Left renal pelvis (tissue), 4 donors: ENCODE measurements around the gene GRXCR1. TPM values are rescaled to one million over a fixed set of nuclear protein-coding genes. Genes with fewer than 3 reads are reported as not detected.

ENCODE experiments used
- DNase-seq, 4 donors: peaks; one replicate each; pipeline ENCODE4 v3.0.0-alpha.2; 2013; ENCODE audit warnings: low read depth in 4 of 4, low spot score in 3 of 4
- polyA plus RNA-seq, 4 donors: library from polyadenylated mRNA; unstranded; fragments of 120-200 nt; gene quantifications; one replicate each; pipeline ENCODE4 v1.2.1, GENCODE V29; 2013; ENCODE audit not compliant: insufficient read length in 4 of 4

The GRXCR1 gene
- polyA plus RNA-seq, 4 donors = not detected

GRCh38 chr4:42925921-42926320 is 33.4 kb downstream of the GRXCR1 start:
- DNase-seq = no peak

GRCh38 chr4:42927946-42928345 is 35.4 kb downstream of the GRXCR1 start:
- DNase-seq = no peak

GRCh38 chr4:42928582-42928981 is 36.1 kb downstream of the GRXCR1 start:
- no peak for DNase-seq

GRCh38 chr4:42942216-42942615 is 49.7 kb downstream of the GRXCR1 start:
- no peak for DNase-seq

GRCh38 chr4:42945874-42946273 is 53.4 kb downstream of the GRXCR1 start:
- no peak for DNase-seq

DNA sequence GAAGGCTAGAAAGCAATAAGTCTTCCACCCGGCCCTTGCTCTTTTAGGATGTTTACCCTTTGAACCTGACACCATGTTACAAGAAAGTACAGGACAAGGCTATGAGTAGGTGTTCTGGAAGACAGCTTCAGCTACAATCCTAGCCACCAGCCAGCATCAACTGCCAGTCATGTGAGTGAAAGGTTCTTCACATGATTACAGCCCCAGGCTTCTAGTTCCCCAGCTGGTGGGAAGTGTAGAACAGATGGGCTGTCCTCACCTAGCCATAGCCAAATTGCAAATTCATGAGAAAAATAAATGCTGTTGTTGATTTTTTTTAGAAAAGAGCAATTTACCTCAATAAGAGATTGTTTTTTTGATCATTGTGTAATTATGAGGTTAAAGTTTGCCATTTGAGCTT is 60.8 kb downstream of the GRXCR1 start:
- DNase-seq = no peak

DNA sequence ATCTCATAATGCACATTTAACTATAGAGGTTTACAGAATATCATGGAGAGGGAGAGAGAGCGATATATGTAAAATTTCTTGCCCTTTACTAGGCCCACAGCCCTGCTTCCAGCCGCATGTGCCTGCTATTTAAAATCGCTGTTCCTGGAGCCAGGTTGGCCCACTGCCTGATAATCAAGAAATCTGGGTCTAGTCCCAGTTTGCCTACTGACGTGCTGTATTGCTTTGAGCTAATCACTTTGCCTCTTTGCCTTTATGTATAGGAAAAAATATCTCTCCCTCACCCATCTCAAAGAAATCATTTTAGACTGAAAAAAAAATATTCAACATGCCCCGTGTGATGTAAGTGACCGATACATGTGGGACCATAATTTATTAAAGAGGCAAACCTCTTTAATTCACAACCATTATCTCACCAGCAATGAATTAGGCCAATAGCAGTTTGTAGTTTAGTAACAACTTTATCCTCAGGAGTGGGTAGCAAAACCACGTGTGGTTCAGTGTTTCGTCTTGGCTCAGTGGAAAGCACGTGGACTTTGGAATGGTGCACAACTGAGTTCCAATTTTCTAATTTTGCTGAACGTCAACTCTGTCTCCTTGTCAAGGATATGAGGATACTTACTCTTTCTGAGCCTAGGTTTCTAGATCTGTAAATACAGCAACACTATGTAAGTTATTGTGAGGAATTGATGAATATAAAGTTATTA is 62.6 kb downstream of the GRXCR1 start:
- DNase-seq = no peak

GRCh38 chr4:42955746-42956505 is 63.4 kb downstream of the GRXCR1 start:
- no peak for DNase-seq

DNA sequence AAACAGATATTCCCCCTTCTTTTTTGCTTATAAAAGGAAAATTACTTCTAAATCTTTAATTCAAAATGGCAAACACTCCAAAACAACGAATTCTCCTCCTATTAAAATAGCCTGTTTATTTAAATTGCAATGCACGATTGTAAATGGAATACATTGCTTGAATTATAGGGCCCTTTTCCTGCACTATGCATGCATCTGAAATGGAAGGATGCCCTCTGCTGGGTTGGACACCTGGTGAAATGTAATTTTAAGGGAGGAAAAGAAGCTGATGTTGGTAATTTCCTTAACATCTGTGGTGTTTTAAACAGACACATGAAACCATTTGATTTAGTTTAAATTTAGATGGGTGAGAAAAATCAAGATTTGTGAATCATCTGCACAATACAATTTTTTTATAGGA is 72.8 kb downstream of the GRXCR1 start:
- peak in 1 of 4 donors; percentile 6 for DNase-seq

- no peak for DNase-seq
Measured at GRCh38 chr4:42985976-42986375, 93.5 kb downstream of the GRXCR1 start.

- peak in 1 of 4 donors; percentile 11 for DNase-seq
Measured at GRCh38 chr4:42995343-42995944, 102.9 kb downstream of the GRXCR1 start.

DNA sequence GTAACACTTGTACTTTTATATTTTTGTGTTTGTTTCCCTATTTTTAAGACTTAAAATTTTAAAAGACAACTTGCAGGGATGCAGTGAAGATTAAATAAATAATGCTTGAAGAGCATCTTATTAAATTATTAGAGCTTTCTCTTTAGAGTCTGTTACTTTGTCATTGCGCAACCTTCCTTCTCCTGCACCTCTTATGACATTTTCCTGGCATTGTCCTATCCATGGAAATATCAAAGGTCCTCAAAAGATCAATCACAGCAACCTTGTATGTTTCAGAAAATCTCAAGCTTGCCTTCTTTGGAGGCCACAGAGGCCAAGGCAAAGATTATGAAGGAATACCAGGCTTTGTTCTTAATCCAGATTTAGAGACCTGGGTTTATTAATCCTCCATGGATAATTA is 116.3 kb downstream of the GRXCR1 start:
- DNase-seq = no peak

DNA sequence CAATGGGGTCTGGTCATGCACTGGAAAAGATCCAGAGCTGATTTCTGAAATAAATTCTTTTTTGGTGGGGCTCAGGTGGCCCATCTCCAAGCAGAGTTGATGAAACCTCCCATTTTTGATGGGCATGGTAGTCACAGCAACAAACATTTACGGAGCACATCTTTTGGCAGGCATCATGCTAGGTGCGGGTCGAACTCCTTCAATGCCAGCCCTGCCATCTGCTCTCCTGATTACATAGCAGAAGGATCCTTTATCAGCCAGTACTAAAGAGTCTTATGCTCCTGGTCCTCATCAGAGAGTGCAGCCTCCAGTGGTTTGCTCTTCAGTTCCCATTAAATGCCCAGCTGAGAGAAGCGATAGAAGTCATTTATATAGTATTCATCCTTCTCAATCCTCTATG is 121.7 kb downstream of the GRXCR1 start:
- DNase-seq = no peak

DNA sequence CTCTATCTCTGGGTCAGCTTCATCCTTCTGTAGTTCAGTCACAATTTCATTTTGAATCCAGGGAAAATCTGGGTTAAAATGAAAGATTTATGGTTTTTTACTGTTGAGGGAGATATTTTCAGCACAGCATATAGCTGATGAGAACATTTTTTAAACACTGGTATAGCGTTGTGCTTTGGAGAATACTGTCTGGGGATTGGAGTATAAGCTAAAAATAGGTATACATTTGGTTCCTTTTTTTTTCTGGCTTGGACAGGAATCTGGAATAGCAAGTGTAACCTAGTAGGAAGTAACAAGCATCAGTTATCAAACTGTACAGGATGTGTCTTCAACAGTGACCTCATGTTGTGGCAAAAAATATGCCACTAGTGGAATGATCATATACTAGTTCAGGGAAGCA is 149.1 kb downstream of the GRXCR1 start:
- DNase-seq = no peak

GRCh38 chr4:43047058-43047457 is 154.5 kb downstream of the GRXCR1 start:
- no peak for DNase-seq

DNA sequence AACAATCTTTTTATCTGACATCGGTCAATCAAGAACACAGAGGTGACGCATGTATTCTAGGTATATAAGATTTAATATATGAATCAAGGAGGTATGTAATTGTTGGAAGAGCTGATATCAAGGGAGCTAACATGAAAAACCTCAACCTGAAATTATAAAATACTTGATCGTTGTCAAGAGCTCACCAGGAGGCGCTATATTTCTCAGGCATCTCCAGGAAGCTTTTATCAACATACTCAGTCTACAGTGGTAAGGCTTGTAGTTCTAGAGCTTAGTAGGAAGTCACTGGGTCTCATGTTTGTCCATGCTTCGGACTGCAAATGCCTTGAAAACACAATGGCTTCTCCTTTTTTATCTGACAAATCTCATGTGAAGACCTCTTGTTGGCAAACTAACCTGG is 156.1 kb downstream of the GRXCR1 start:
- DNase-seq = no peak

- DNase-seq = no peak
Measured at GRCh38 chr4:43049326-43049725, 156.8 kb downstream of the GRXCR1 start.

- DNase-seq = no peak
Measured at GRCh38 chr4:43066415-43066814, 173.9 kb downstream of the GRXCR1 start.

DNA sequence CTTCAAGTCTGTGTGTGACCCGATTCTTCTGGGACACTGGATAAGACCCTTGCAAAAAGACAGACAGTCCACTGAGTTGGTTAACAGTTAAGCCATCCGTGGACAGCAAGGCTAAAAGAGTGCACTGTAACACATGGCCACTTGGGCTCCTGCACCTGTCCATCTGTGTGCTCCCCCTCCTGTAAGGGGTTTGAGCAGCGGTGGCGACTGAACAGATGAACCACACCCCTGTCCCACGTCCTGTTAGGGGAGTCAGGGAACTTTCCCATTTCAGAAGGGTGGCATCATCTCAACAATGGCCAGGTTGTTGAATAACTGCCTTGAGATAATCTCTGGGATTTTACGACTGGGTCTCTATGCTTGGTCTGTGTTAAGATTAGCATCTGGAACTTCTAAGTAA is 178.6 kb downstream of the GRXCR1 start:
- DNase-seq = no peak
